ENCODE results near the gene ZNF140. TPM values are rescaled to one million over a fixed set of nuclear protein-coding genes. Genes with fewer than 3 reads are reported as not detected.

ZNF140 gene
- total and polyA plus RNA-seq, 2 of the 13 experiments (the other 11 are each of a cell fraction or from before 2014, with no cell fraction given): 8.7 to 13.5 TPM

GRCh38 chr12:133130038-133130807, 49.5 kb downstream of the ZNF140 start, which contains the start of the genes ZNF10 and ZNF891 (continued):
- TF ChIP-seq, protein P1, sequence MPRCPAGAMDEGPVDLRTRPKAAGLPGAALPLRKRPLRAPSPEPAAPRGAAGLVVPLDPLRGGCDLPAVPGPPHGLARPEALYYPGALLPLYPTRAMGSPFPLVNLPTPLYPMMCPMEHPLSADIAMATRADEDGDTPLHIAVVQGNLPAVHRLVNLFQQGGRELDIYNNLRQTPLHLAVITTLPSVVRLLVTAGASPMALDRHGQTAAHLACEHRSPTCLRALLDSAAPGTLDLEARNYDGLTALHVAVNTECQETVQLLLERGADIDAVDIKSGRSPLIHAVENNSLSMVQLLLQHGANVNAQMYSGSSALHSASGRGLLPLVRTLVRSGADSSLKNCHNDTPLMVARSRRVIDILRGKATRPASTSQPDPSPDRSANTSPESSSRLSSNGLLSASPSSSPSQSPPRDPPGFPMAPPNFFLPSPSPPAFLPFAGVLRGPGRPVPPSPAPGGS (CRISPR knock-in tag; IDR thresholded peaks at IDR 0.05): peak; percentile 46; the same call in 1 of the 2 replicates
- TF ChIP-seq SP1 (IDR thresholded peaks at IDR 0.05): no peak
- TF ChIP-seq SP1 (CRISPR knock-in tag; IDR thresholded peaks at IDR 0.05): peak; percentile 95
- TF ChIP-seq, protein P2, sequence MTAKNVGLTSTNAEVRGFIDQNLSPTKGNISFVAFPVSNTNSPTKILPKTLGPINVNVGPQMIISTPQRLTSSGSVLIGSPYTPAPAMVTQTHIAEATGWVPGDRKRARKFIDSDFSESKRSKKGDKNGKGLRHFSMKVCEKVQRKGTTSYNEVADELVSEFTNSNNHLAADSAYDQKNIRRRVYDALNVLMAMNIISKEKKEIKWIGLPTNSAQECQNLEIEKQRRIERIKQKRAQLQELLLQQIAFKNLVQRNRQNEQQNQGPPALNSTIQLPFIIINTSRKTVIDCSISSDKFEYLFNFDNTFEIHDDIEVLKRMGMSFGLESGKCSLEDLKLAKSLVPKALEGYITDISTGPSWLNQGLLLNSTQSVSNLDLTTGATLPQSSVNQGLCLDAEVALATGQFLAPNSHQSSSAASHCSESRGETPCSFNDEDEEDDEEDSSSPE (CRISPR knock-in tag; IDR thresholded peaks at IDR 0.05): peak; percentile 72
- TF ChIP-seq RCOR2 (CRISPR knock-in tag; IDR thresholded peaks at IDR 0.05): no peak
- TF ChIP-seq ZNF7 (CRISPR knock-in tag; IDR thresholded peaks at IDR 0.05): no peak
- TF ChIP-seq XRCC5 (optimal IDR thresholded peaks at IDR 0.05; ENCODE audit: low read length): peak; percentile 47
- peak; percentile 44; the same call in 1 of the 2 replicates for TF ChIP-seq ETV5 (CRISPR knock-in tag; IDR thresholded peaks at IDR 0.05; ENCODE audit: borderline replicate concordance)
- TF ChIP-seq SPEN (CRISPR knock-in tag; IDR thresholded peaks at IDR 0.05; ENCODE audit: low read depth): peak; percentile 93
- TF ChIP-seq ZSCAN12 (CRISPR knock-in tag; IDR thresholded peaks at IDR 0.05): peak; percentile 80; the same call in 1 of the 2 replicates
- peak; percentile 59; the same call in 1 of the 2 replicates for TF ChIP-seq SP5 (CRISPR knock-in tag; IDR thresholded peaks at IDR 0.05; ENCODE audit: borderline replicate concordance, low read depth)
- TF ChIP-seq, protein P3, sequence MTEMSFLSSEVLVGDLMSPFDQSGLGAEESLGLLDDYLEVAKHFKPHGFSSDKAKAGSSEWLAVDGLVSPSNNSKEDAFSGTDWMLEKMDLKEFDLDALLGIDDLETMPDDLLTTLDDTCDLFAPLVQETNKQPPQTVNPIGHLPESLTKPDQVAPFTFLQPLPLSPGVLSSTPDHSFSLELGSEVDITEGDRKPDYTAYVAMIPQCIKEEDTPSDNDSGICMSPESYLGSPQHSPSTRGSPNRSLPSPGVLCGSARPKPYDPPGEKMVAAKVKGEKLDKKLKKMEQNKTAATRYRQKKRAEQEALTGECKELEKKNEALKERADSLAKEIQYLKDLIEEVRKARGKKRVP (CRISPR knock-in tag; IDR thresholded peaks at IDR 0.05): peak in 1 of 2 experiments; percentile 46; a peak in 1 of 4 replicates
- peak; percentile 76 for TF ChIP-seq MXD1 (CRISPR knock-in tag; IDR thresholded peaks at IDR 0.05)
- TF ChIP-seq AHR (CRISPR knock-in tag; IDR thresholded peaks at IDR 0.05): peak; percentile 65
- TF ChIP-seq, protein P4, sequence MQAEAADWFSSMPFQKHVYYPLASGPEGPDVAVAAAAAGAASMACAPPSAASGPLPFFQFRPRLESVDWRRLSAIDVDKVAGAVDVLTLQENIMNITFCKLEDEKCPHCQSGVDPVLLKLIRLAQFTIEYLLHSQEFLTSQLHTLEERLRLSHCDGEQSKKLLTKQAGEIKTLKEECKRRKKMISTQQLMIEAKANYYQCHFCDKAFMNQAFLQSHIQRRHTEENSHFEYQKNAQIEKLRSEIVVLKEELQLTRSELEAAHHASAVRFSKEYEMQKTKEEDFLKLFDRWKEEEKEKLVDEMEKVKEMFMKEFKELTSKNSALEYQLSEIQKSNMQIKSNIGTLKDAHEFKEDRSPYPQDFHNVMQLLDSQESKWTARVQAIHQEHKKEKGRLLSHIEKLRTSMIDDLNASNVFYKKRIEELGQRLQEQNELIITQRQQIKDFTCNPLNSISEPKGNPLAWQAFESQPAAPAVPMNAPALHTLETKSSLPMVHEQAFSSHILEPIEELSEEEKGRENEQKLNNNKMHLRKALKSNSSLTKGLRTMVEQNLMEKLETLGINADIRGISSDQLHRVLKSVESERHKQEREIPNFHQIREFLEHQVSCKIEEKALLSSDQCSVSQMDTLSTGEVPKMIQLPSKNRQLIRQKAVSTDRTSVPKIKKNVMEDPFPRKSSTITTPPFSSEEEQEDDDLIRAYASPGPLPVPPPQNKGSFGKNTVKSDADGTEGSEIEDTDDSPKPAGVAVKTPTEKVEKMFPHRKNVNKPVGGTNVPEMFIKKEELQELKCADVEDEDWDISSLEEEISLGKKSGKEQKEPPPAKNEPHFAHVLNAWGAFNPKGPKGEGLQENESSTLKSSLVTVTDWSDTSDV (CRISPR knock-in tag; IDR thresholded peaks at IDR 0.05): peak; percentile 68; the same call in 1 of the 2 replicates
- TF ChIP-seq, protein P5, sequence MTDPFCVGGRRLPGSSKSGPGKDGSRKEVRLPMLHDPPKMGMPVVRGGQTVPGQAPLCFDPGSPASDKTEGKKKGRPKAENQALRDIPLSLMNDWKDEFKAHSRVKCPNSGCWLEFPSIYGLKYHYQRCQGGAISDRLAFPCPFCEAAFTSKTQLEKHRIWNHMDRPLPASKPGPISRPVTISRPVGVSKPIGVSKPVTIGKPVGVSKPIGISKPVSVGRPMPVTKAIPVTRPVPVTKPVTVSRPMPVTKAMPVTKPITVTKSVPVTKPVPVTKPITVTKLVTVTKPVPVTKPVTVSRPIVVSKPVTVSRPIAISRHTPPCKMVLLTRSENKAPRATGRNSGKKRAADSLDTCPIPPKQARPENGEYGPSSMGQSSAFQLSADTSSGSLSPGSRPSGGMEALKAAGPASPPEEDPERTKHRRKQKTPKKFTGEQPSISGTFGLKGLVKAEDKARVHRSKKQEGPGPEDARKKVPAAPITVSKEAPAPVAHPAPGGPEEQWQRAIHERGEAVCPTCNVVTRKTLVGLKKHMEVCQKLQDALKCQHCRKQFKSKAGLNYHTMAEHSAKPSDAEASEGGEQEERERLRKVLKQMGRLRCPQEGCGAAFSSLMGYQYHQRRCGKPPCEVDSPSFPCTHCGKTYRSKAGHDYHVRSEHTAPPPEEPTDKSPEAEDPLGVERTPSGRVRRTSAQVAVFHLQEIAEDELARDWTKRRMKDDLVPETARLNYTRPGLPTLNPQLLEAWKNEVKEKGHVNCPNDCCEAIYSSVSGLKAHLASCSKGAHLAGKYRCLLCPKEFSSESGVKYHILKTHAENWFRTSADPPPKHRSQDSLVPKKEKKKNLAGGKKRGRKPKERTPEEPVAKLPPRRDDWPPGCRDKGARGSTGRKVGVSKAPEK (CRISPR knock-in tag; IDR thresholded peaks at IDR 0.05; ENCODE audit: borderline replicate concordance): 0 out of 2 replicates have a peak, but pooled peaks have one; percentile 29
- peak; percentile 71; the same call in 1 of the 2 replicates for TF ChIP-seq KLF12 (CRISPR knock-in tag; IDR thresholded peaks at IDR 0.05; ENCODE audit: borderline replicate concordance)

Measured in HepG2 (cell line).